NCI-H82 treated with DMSO at 0.1 percent for 48 hours (cell line): Measurements from ENCODE around the gene LUC7L.
"Not testable (repeated sequence)": the region's sequence is repeated elsewhere in the genome, so short reads cannot be mapped to it uniquely, and the experiment has no call there.

Experiments
- DNase-seq: peaks from one replicate; lab custom pipeline; 2025; ENCODE audit not compliant: unreplicated experiment; lab: John Stamatoyannopoulos, UW

The LUC7L gene

DNA sequence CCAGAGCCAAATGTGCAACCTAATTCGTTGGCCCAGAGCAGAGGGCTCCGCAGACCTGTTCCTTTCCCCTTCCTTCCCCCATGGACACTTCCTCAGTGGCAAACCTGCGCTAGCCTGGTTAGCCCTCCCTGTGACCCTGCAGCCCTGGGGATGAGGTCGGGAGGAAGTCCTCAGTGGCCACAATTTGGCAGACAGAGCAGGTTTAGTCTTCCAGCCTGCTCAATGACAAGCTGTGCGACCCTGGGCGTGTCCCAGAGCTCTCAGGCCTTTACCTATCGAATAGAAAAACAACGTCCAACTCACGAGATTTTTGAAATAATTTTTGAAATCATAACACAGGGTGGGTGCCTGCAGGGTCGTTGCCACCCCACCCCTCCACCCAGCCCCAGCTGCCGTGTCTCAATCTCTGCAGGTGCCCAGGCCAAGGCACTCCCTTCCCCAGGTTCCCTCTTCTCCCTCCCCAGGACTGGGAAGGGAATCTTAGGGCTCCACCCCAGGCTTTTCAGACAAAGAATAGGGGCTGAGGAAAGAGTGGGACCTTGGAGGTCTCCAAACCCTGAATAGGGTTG lies 62.0 kb downstream of the LUC7L start:
- DNase-seq: no peak

DNA sequence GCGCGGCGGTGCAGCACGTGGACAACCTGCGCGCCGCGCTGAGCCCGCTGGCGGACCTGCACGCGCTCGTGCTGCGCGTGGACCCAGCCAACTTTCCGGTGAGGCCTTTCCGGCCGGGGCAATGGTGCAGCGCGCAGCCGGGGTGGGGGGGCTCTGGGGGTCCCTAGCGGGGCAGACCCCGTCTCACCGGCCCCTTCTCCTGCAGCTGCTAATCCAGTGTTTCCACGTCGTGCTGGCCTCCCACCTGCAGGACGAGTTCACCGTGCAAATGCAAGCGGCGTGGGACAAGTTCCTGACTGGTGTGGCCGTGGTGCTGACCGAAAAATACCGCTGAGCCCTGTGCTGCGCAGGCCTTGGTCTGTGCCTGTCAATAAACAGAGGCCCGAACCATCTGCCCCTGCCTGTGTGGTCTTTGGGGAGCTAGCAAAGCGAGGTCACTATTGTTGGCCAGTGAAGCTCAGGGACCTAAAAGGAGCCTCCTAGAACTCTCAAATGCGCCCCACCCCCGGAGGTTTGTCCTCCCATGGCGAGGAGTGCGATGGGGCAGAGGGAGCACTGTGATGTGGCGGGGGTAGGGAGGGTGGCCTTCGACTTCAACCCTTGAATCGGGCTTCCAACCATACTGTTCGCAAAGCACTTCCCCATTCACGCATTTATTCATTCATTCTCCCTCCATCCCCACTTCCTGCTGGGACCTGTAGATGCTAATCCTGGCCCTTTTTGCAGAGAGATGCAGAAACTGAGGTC lies 62.7 kb downstream of the LUC7L start:
- no peak for DNase-seq

DNA sequence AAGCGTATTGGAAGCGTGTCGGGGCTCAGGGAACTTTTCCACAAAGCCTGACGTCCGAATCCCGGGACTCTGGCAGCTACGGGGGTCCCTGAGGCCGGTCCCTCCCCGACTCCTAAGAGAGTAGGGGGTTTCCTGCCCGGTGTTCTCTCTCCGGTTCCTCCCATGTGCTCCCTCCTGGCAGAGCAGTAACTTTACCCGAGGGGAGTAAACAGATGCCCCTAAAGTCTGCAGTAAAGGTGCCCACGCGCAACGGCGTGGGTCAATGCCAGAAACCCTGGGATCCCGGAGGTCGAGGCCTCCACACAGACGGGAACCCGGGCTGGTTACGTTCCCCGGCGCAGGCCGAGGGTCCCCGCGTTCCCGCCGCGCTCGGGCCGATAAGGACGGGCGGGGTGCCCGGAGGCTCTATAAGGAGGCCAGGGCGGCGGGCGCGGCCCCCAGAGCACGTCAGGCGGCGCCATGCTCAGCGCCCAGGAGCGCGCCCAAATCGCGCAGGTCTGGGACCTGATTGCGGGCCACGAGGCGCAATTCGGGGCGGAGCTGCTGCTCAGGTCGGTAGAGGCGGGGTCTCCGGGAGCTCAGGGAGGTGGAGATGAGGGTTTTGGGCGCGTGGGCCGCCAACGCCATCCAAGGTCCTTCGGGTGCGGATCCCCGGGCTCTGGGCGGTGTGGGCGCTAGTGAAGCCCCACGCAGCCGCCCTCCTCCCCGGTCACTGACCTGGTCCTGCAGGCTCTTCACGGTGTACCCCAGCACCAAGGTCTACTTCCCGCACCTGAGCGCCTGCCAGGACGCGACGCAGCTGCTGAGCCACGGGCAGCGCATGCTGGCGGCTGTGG lies 63.5 kb downstream of the LUC7L start, which contains the start of gene HBM:
Gene HBM (plus strand): TSS at position 440 of the 836 bp plus-strand sequence. CDS start 20 bp downstream, at position 460.
- DNase-seq: no peak

DNA sequence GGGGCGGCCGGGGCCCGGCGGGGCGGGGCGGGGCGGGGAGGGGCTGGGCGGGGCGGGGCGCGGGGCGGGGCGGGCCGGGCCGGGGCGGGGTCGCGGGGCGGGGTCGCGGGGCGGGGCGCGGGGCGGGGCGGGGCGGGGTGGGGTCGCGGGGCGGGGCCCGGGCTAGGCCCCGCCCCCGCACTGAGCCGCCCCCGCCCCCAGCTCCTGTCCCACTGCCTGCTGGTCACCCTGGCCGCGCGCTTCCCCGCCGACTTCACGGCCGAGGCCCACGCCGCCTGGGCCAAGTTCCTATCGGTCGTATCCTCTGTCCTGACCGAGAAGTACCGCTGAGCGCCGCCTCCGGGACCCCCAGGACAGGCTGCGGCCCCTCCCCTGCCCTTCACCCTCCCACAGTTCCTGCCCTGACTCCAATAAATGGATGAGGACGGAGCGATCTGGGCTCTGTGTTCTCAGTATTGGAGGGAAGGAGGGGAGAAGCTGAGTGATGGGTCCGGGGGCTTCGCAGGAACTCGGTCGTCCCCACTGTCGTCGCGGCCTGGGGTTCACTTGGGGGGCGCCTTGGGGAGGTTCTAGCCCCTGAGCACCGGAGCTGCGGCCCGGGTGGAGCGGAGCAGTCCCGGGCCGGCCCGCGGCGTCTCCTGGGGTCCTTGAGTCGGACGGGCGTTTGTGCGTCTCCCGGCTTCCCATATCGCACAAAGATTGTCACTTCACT lies 64.3 kb downstream of the LUC7L start:
- DNase-seq: no peak

DNA sequence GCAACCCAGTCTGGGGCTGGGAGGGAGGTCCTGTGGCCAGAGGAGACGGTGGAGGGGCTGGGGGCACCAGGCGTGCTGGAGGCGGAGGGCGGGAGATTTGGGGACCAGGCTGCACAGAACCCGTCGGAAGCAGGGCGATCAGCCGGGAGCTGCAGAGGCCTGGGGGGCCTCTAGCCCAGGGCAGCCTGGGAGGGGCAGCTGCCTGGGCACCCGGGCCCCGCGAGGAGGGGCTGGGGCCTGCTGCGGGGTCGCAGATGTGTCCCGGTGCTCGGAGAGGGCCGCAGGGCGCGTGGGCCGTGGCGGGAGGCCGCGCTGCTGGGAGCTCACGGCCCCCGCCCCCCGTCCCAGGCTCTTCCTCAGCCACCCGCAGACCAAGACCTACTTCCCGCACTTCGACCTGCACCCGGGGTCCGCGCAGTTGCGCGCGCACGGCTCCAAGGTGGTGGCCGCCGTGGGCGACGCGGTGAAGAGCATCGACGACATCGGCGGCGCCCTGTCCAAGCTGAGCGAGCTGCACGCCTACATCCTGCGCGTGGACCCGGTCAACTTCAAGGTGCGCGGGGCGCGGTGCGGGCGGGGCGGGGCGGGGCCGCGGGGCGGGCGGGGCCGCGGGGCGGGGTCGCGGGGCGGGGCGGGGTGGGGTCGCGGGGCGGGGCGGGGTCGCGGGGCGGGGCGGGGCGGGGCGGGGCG lies 65.0 kb downstream of the LUC7L start:
- not testable (repeated sequence) for DNase-seq

DNA sequence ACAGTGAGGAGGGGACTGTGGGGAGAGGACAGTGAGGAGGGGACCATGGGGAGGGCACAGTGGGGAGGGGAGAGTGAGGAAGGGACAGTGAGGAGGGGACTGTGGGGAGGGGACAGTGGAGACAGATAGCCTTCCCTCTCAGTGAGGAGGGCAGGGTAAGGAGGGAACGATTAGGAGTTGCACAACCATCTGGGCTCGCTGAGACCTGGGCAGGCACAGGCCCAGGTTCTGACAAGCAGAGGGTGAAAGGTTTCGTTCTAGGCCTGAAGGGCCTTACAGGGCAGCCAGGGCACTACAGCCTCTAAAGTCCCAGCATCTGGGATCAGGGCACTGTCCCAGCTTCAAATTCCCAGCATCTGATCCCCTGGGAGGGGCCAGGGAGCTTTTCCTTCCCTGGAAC lies 65.6 kb downstream of the LUC7L start:
- DNase-seq: not testable (repeated sequence)

DNA sequence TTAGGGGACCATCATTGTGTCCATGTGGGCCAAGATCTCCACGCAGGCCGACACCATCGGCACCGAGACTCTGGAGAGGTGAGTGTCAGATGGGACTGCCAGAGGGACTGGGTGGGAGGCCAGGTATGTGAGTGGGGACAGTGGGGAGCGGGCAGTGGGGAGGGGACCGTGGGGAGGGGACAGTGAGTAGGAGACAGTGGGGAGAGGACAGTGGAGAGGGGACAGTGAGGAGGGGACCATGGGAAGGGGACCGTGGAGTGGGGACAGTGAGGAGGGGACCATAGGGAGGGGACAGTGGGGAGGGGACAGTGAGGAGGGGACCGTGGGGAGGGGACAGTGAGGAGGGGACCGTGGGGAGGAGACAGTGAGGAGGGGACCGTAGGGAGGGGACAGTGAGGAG lies 66.1 kb downstream of the LUC7L start:
- DNase-seq: not testable (repeated sequence)

DNA sequence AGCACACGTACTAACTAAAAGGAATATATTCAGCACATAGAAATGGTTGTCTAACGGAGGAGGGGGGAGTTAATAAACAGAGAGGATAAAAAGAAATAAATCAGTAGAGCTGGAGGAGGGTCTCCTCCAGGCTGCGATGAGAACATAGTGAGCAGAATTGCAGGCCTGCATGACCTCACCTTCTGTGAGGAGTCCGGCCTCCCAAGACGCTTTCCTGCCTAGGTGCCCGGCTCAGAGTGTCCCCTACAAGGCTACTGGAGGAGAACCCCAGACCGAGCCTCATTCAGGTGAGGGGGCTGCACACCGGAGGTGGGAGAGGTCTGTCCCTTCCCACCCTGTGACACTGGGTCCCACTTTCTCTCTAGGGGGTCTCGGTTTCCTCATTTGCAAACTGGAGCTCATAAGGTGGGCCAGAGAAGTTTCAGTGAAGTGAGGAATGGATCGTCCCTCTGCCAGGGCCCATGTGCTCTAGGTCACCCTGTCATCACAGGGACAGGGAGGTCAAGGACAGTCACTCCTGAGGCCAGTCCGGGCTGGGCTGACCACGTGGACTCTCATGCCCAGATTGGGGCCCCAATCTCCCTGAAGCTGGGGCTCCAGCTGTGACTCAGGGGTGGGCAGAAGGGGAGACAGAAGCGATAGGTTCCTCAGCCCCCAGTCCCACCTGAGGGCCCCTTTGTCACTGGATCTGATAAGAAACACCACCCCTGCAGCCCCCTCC lies 66.8 kb downstream of the LUC7L start:
- no peak for DNase-seq

DNA sequence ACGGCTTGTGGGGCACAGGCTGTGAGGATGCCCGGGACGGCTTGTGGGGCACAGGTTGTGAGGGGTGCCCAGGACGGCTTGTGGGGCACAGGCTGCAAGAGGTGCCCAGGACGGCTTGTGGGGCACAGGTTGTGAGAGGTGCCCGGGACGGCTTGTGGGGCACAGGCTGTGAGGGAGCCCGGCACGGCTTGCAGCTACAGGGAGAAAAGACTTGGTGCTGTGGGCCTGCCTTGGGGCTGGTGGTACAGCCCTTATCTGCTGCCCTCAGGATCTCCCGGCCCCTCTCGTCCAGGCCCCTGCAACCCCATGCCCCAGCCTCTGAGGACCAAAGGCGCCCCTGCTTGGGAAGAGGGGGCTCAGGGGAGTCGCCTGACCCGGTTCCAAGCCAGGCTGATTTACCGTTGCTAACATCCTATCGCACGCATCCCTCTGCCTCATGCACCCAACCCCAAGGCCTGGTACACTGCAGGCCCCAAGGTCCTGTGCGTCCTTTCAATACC lies 68.5 kb downstream of the LUC7L start:
- no peak for DNase-seq

DNA sequence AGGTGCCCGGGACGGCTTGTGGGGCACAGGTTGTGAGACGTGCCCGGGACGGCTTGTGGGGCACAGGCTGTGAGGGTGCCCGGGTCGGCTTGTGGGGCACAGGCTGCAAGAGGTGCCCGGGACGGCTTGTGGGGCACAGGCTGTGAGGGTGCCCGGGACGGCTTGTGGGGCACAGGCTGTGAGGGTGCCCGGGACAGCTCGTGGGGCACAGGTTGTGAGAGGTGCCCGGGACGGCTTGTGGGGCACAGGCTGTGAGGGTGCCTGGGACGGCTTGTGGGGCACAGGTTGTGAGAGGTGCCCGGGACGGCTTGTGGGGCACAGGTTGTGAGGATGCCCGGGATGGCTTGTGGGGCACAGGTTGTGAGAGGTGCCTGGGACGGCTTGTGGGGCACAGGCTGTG lies 69.0 kb downstream of the LUC7L start:
- not testable (repeated sequence) for DNase-seq

DNA sequence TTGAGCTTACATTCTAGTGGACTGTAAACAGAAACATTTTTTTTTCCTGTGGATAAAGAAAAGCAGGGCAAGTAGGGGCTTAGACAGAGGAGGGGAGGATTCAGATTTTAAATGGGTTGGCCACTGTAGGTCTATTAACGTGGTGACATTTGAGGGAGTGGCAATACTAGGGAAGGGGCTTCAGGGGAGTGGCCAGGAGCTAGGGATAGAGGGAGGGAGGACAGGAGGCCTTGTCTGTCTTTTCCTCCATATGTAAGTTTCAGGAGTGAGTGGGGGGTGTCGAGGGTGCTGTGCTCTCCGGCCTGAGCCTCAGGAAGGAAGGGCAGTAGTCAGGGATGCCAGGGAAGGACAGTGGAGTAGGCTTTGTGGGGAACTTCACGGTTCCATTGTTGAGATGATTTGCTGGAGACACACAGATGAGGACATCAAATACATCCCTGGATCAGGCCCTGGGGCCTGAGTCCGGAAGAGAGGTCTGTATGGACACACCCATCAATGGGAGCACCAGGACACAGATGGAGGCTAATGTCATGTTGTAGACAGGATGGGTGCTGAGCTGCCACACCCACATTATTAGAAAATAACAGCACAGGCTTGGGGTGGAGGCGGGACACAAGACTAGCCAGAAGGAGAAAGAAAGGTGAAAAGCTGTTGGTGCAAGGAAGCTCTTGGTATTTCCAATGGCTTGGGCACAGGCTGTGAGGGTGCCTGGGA lies 70.0 kb downstream of the LUC7L start:
- DNase-seq: no peak

DNA sequence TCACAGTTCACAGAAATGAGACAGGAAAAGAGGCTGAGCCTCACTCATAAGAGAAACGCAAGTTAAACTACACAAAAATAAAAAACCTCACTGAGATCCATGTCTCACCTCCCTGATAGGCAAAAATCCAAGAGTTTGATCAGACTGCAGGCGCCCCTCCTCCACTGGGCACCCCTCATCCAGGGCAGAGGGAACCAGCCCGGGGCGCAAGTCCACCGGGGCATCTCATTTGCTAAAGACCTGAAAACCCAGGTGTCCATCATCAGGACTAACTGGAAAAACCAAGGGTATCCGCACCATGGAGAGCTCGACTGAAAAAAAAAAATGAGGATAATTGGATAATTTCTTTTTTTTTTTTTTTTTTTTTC lies 74.2 kb downstream of the LUC7L start:
- no peak for DNase-seq

DNA sequence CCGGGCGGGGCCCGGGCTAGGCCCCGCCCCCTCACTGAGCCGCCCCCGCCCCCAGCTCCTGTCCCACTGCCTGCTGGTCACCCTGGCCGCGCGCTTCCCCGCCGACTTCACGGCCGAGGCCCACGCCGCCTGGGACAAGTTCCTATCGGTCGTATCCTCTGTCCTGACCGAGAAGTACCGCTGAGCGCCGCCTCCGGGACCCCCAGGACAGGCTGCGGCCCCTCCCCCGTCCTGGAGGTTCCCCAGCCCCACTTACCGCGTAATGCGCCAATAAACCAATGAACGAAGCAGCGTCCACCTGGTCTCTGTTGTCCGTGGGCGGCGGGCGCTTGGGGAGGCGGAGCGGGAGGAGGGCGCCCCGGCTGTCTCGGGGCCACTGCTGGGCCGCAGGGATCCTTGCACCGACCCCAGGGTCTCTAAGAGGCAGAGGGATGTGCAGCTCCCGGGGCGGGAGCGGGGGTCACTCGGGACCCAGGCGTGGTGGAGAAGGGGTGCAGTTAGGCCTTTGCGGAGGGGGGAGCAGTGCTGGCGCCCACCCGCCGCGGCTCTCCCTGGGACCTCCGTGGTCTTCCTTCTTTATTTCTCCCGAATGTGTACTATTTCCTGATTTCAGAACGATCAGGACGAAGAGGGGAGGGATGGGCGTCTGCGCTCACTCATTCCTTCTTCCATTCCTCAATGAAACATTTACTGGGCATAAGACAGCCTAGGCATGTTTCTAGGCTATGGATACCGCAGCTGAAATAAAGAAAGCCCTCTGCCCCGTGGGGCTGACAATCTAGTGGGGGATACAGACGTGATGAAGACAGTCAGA lies 74.8 kb downstream of the LUC7L start:
- no peak for DNase-seq

DNA sequence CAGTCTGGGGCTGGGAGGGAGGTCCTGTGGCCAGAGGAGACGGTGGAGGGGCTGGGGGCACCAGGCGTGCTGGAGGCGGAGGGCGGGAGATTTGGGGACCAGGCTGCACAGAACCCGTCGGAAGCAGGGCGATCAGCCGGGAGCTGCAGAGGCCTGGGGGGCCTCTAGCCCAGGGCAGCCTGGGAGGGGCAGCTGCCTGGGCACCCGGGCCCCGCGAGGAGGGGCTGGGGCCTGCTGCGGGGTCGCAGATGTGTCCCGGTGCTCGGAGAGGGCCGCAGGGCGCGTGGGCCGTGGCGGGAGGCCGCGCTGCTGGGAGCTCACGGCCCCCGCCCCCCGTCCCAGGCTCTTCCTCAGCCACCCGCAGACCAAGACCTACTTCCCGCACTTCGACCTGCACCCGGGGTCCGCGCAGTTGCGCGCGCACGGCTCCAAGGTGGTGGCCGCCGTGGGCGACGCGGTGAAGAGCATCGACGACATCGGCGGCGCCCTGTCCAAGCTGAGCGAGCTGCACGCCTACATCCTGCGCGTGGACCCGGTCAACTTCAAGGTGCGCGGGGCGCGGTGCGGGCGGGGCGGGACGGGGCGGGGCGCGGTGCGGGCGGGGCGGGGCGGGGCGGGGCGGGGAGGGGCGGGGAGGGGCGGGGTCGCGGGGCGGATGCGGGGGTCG lies 75.6 kb downstream of the LUC7L start:
- not testable (repeated sequence) for DNase-seq

DNA sequence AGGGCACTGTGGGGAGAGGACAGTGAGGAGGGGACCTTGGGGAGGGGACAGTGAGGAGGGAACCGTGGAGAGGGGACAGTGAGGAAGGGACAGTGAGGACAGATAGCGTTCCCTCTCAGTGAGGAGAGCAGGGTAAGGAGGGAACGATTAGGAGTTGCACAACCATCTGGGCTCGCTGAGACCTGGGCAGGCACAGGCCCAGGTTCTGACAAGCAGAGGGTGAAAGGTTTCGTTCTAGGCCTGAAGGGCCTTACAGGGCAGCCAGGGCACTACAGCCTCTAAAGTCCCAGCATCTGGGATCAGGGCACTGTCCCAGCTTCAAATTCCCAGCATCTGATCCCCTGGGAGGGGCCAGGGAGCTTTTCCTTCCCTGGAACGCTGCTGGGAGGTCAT lies 76.1 kb downstream of the LUC7L start:
- not testable (repeated sequence) for DNase-seq

DNA sequence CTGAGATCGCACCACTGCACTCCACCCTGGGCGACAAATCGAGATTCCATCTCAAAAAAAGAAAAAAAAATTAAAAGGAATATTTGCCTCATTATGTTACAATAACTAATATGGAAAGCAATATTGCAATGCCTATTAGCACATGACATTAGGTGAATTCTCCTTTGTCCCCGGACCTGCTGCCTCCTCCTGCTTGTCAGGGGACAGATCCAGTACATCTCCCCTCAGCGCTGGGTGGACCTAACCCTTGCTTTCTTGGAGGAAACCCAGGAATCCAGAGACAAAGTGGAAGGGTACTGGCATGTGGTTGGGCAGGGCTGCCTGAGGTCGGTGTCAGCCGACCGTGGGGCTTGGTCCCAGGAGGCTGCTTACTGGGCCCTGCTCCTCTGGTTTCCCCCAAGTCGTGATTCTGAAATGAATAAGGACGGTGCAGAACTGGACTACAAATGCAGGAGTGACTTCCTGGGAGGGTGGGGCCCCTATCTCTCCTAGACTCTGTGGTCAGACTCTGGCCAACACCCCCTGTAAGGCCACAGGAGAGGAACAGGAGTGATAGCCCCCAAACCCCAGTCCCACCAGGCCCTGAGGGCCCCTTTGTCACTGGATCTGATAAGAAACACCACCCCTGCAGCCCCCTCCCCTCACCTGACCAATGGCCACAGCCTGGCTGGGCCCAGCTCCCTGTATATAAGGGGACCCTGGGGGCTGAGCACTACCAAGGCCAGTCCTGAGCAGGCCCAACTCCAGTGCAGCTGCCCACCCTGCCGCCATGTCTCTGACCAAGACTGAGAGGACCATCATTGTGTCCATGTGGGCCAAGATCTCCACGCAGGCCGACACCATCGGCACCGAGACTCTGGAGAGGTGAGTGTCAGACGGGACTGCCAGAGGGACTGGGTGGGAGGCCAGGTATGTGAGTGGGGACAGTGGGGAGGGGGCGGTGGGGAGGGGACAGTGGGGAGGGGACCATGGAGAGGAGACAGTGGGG lies 76.8 kb downstream of the LUC7L start, which contains the start of gene HBZ:
Gene HBZ (plus strand): TSS at position 504 of the 988 bp plus-strand sequence. CDS start 266 bp downstream, at position 770.
- DNase-seq: no peak
